Measurements from ENCODE around the gene RNF133.

RNF133 gene

GRCh38 chr7:122699017-122699416 is at the start of gene RNF133:
Gene RNF133 (minus strand): TSS chr7:122699117. CDS start chr7:122698918, 199 bp downstream.
- no peak within 1 kb of the TSS for H3K27ac ChIP-seq
- H3K27me3 ChIP-seq (ENCODE audit: control insufficient read depth, insufficient read depth, low read length): no peaks in the 10 kb centered on the region
- TF ChIP-seq CTCF (IDR thresholded peaks at IDR 0.05): no peak

GRCh38 chr7:122748195-122748594 is 49.3 kb upstream of the RNF133 start:
- TF ChIP-seq CTCF (IDR thresholded peaks at IDR 0.05): no peak
- Histone ChIP-seq H3K36me3 (ENCODE audit: control insufficient read depth, insufficient read depth, low read length) (no peaks in the 10 kb centered on the region), H3K4me3 (ENCODE audit: low read depth, low read length) (no peak overlapping the region), H3K27me3 (ENCODE audit: control insufficient read depth, insufficient read depth, low read length) (no peaks in the 10 kb centered on the region), H3K9ac (no peak overlapping the region), H3K79me2 (no peaks in the 10 kb centered on the region), H3K27ac (no peak overlapping the region), H2AFZ (no peak overlapping the region), H3K4me1 (no peaks in the 10 kb centered on the region), H3K4me2 (ENCODE audit: low read length) (no peak overlapping the region), H3K9me3 (ENCODE audit: control insufficient read depth, low read length) (no peaks in the 10 kb centered on the region)

More at GRCh38 chr7:122699017-122699416, at the start of gene RNF133:
- Histone ChIP-seq H3K4me3 (ENCODE audit: low read depth, low read length) (no peak within 1 kb of the TSS), H3K4me1 (no peaks in the 10 kb centered on the region), H3K9me3 (ENCODE audit: control insufficient read depth, low read length) (no peaks in the 10 kb centered on the region), H3K9ac (no peak within 1 kb of the TSS), H3K4me2 (ENCODE audit: low read length) (no peak within 1 kb of the TSS), H2AFZ (no peak within 1 kb of the TSS), H3K36me3 (ENCODE audit: control insufficient read depth, insufficient read depth, low read length) (no peaks in the 10 kb centered on the region), H3K79me2 (no peaks in the 10 kb centered on the region)

- Histone ChIP-seq H3K4me2 (ENCODE audit: low read length) (no peak overlapping the region), H3K4me1 (no peaks in the 10 kb centered on the region), H3K9me3 (ENCODE audit: control insufficient read depth, low read length) (no peaks in the 10 kb centered on the region), H2AFZ (no peak overlapping the region), H3K36me3 (ENCODE audit: control insufficient read depth, insufficient read depth, low read length) (no peaks in the 10 kb centered on the region), H3K27me3 (ENCODE audit: control insufficient read depth, insufficient read depth, low read length) (no peaks in the 10 kb centered on the region), H3K4me3 (ENCODE audit: low read depth, low read length) (no peak overlapping the region), H3K9ac (no peak overlapping the region), H3K79me2 (no peaks in the 10 kb centered on the region), H3K27ac (no peak overlapping the region)
- TF ChIP-seq CTCF (IDR thresholded peaks at IDR 0.05): no peak
Observed at GRCh38 chr7:122746948-122747347, 48.0 kb upstream of the RNF133 start.

GRCh38 chr7:122743211-122743610 is 44.3 kb upstream of the RNF133 start:
- no peak for TF ChIP-seq CTCF (IDR thresholded peaks at IDR 0.05)
- Histone ChIP-seq H2AFZ (no peak overlapping the region), H3K36me3 (ENCODE audit: control insufficient read depth, insufficient read depth, low read length) (no peaks in the 10 kb centered on the region), H3K4me3 (ENCODE audit: low read depth, low read length) (no peak overlapping the region), H3K27ac (no peak overlapping the region), H3K9ac (no peak overlapping the region), H3K4me1 (no peaks in the 10 kb centered on the region), H3K27me3 (ENCODE audit: control insufficient read depth, insufficient read depth, low read length) (no peaks in the 10 kb centered on the region), H3K4me2 (ENCODE audit: low read length) (no peak overlapping the region), H3K79me2 (no peaks in the 10 kb centered on the region), H3K9me3 (ENCODE audit: control insufficient read depth, low read length) (no peaks in the 10 kb centered on the region)

GRCh38 chr7:122738947-122739346 is 40.0 kb upstream of the RNF133 start:
- H3K4me3 ChIP-seq (ENCODE audit: low read depth, low read length): no peak overlapping the region
- no peak overlapping the region for H2AFZ ChIP-seq
- H3K4me2 ChIP-seq (ENCODE audit: low read length): no peak overlapping the region
- H3K4me1 ChIP-seq: no peaks in the 10 kb centered on the region
- TF ChIP-seq CTCF (IDR thresholded peaks at IDR 0.05): no peak
- no peaks in the 10 kb centered on the region for H3K79me2 ChIP-seq
- H3K9me3 ChIP-seq (ENCODE audit: control insufficient read depth, low read length): no peaks in the 10 kb centered on the region
- no peaks in the 10 kb centered on the region for H3K27me3 ChIP-seq (ENCODE audit: control insufficient read depth, insufficient read depth, low read length)
- no peak overlapping the region for H3K9ac ChIP-seq
- H3K27ac ChIP-seq: no peak overlapping the region
- no peaks in the 10 kb centered on the region for H3K36me3 ChIP-seq (ENCODE audit: control insufficient read depth, insufficient read depth, low read length)
